UCSD-AML1 (cell line): Measurements from ENCODE around the gene ATRNL1.

ENCODE experiments used
- DNase-seq: peaks from one replicate; lab custom pipeline; 2025; ENCODE audit not compliant: unreplicated experiment; lab: John Stamatoyannopoulos, UW

The ATRNL1 gene

GRCh38 chr10:115829521-115830205 lies 736.5 kb downstream of the ATRNL1 start:
- DNase-seq, result no peak

- DNase-seq, result no peak
Observed at GRCh38 chr10:115830265-115830970, 737.3 kb downstream of the ATRNL1 start.

DNA sequence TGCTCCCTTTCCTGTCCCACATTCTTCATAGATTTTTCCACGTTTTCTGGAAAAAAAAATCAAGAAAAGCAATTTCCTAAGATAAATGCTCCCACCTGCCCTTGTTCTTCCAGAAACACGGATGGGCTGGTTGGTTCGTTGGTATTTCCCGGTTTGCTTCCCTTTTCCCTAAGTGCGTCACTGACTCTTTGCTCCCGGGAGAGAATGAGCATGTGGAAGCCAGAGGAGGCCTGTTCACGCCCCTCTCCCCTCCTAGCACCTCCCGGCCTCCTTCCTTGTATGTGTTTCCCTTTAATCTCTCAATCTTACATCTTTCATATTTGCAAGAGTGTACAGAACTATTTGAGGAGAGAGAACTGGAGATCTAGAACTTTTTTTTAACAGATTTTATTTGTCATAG lies 737.9 kb downstream of the ATRNL1 start:
- DNase-seq, result no peak

DNA sequence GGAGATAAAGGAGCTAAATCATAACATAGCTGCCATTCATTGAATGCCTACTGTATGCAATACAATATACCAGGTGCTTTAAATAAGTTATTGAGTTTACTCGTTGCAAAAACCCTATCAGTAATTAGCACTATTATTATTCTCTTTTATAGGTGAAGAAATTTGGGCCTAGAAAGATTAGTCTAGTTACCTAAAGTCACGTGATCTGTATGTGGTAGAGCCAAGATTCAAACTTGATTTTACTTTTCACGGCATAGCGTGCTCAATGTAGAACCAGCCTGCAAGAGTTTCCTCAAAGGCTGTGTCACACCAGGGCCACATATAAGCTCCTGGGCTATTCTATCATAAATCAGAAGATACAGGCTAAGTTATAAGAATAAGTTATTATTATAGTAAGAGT lies 740.0 kb downstream of the ATRNL1 start:
- no peak for DNase-seq

- no peak for DNase-seq
Observed at GRCh38 chr10:115844591-115844990, 751.4 kb downstream of the ATRNL1 start.

DNA sequence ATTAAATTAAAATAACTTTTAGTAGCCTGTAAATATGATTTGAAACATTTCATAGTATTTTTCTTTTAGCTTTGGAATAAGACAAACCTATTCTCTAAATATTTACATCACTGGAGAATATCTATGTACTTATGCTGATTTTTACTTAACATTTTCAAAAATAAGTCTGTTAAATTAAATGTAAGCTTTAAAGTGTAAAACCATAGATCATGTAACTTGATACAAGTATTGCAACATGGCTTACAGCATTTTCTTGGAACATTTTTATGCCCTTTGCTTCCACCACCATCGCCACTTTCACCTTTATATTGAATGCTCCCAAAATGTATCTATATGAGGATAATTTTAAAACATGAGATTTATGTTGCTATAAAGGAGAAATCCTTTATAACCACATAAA lies 752.8 kb downstream of the ATRNL1 start:
- DNase-seq, result no peak

GRCh38 chr10:115846528-115846927 lies 753.4 kb downstream of the ATRNL1 start:
- no peak for DNase-seq

DNA sequence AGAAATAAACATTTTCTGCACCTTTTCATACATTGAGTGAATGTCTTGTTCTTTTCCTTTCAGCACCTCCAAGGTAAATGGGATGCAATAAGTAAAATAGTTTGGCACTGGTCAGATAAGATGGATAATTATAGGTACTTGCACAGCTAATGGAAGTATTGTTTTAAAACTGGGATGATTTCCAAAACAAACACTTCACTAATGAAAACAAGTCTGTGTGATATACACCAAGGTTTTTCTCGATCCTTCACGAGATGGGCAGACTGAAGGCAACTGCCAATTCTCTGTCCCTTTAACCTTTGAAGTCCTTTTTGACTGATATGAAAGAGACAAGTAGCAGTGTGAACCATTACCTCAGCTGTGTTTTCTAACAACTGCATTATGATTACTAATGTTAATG lies 756.0 kb downstream of the ATRNL1 start:
- no peak for DNase-seq

DNA sequence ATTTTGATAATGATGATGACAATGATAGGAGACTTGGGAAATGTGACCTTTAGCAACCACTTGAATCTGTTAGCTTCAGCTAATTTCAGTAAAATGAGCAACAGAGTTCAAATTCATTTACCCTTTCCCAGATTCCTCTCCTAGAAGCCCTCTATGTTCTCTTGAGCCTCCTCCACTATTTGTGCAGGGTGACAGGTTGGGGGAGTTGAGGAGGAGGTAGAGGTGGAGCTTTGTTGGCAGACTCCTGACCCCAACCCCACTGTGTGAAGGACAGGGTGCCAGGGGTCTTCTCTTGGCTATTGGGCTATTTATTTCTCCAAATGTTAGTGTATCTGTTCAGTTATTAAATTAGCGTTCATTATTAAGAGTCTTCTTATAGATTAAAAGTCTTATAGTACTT lies 757.5 kb downstream of the ATRNL1 start:
- DNase-seq, result no peak

DNA sequence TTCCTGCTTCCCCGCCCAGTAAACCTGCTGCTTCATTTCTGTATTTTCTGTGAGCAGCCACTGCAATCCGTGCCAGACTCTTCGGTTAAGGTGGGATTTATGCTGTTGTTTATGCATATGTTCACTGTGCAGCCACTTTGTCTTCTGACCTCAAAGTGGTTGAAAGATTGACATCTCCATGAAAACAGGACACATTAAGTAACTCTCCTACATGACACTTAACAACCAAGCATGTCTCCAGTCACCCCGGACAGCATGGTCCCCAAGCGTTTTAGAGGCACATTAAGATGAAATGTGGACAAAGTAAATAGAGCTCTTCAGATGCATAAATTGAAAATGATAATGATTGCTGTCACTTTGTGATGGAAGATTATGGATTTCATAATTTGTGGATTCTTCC lies 758.5 kb downstream of the ATRNL1 start:
- DNase-seq, result no peak

DNA sequence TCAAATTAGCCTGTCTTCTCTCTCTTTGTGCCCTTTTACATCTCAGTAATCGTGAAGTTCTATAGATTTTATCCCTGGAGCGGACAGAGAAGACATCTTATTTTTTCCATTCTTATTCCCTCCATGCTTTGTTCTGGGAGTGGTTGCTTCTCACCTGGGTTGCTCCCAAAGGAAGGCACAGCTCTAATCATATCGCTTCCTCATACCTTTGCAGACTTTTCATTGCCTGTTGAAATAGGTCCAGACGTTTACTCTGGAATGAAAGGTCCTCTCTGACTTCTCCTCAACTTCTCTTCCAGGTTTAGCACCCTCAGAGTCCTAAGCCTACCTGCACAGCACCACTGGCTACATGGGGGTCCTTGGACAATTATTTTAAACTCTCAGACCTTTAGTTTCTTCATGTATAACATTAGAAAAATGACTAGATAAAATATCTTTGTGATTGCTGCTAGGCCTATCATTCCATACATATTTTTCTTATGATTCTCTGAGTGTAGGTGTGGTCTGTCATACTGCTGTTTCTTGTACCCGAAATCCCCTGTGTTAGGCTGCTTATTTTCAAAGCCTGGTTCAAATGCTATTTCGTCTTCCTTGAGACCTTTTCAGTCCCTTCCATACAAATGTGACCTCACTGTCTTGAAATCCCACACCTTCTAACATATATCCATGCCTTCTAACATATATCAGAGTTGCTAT lies 761.7 kb downstream of the ATRNL1 start:
- no peak for DNase-seq

DNA sequence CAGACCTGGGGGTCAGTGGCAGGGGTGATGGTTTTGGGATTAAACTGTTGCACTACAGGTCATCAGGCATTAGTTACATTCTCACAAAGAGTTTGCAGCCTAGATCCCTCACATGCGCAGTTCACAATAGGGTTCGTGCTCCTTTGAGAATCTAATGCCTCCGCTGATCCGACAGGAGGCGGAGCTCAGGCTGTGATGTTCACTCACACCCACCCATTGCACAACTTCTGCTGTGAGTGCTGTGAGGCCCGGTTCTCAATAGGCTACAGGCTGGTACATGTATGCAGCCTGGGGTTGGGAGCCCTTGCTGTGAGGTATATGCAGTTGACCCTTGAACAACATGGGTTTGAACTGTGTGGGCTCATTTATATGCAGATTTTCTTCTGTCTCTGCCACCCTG lies 763.4 kb downstream of the ATRNL1 start:
- no peak for DNase-seq

DNA sequence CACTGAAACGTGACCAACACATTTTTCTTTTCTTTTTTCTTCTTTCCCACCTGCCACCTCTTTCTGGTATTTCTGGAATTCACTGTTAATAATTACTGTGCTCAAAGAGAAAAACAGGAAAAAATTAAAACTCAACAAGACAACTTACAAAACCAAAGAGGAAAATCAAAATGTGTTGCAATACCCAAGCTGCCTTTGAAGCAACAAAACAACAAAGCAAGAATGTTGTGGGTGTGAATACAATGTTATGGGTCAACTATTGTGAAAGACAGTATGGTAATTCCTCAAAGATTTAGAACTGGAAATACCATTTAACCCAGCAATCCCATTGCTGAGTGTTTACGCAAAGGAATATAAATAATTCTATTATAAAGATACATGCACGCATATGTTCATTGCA lies 764.7 kb downstream of the ATRNL1 start:
- no peak for DNase-seq

- DNase-seq, result no peak
Observed at GRCh38 chr10:115860182-115861107, 767.3 kb downstream of the ATRNL1 start.

DNA sequence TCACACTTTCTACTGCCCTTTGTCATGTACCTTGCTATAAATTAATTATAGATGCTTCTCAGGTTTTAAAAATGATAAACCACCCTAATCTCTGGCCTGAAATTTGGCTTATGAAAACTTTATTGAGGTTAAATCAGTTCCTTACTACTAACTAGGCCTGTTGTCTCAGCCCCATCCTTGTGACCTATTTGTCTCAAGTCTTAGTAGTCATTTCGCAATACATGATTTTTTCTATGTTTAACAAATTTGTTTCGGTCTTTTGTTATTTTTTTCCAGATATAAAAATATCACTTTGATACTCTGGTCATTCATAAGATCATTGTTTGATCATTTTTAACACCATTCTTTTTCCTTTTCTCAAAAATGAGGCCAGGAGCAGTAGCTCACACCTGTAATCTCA lies 768.3 kb downstream of the ATRNL1 start:
- no peak for DNase-seq

DNA sequence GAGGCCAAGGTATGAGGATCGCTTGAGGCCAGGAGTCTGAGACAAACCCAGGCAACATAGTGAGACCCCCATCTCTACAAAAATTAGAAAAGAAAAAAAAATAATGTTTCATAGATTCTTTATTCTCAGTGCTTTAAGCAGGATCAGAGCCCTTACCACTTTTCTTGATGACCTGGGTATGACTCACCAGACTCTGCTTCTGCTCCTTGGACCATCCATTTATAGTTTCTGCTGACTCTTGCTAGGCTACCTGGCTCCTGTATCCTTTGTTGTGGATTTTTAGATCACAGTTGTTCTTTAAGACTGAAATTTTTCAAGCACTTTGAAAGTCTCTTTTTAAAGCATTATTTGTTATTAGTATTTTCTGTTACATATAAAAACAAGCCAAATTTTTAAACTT lies 768.7 kb downstream of the ATRNL1 start:
- no peak for DNase-seq

DNA sequence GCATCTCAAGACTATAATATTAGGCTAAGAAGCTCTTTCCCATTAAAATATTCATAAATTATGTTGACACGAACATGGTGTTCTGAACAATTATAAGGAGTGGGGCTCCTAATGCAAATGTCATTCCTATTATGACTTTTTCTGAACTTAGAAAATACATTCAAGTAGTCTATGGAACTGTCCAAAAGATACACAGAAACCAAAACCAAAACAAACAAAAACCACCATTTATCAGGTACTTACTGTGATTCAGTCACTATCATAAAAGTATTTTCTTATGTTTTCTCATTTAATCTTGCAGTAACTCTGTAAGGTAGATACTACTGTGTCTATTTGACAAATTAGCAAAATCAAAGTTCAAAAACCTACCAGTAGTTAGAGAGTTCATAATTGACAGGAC lies 773.0 kb downstream of the ATRNL1 start:
- no peak for DNase-seq

DNA sequence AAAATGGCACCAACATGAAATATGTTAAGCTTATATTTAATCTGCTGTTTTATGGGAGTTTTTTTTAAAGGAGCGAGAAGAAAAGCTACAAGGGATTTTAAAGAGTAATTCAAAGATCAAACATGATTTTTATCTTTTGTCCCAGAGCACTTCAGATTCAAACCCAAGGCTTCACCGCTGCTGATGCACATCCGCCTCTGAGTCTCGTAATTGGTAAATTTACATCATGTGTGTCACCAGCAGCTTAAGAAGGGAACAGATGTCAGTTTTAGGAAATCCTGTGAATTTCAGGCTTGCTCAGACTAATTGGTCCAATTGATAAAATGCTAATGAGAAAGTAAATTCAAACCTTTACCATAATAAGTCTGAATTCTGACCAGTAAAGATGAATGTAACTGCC lies 773.5 kb downstream of the ATRNL1 start:
- DNase-seq, result no peak

GRCh38 chr10:115867305-115867704 lies 774.1 kb downstream of the ATRNL1 start:
- no peak for DNase-seq

DNA sequence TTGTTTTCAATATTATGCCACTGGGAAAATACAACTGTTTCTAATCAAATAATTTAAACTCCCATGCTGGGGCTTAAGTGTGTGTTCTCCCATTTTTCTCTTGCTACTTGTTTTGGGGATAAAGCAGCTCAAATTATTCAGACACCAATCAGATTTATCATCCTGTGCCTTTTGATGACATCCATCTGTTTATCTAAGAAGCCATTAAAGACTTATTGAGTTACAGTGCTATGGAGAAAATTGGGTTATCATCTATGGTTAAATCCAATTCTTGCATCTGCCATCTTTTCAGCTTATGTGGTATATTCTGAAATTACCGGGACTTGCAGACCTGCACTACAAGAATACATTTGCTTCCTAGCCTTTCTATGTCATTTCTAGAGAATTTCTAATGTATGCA lies 778.7 kb downstream of the ATRNL1 start:
- no peak for DNase-seq

- no peak for DNase-seq
Observed at GRCh38 chr10:115875172-115875571, 782.0 kb downstream of the ATRNL1 start.
